Measurements from ENCODE around the gene GRID2.

DNA sequence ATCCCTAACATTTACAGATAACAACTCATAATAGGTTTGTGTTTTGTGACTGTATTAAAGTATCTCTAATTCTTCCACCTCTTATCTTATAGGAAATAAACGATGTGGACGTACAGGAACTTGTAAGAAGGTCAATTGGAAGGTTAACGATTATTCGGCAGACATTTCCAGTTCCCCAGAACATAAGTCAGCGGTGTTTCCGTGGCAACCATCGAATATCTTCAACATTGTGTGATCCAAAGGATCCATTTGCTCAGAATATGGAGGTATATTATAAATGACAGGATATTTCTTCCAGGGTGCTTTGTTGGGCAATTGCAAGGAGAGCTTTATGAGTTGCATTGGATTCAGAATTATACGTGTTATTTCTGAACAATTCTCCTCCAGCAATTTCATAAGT lies 912.9 kb downstream of the GRID2 start:
- no peak for TF ChIP-seq POLR2A (IDR thresholded peaks at IDR 0.05)
- TF ChIP-seq, protein P1, sequence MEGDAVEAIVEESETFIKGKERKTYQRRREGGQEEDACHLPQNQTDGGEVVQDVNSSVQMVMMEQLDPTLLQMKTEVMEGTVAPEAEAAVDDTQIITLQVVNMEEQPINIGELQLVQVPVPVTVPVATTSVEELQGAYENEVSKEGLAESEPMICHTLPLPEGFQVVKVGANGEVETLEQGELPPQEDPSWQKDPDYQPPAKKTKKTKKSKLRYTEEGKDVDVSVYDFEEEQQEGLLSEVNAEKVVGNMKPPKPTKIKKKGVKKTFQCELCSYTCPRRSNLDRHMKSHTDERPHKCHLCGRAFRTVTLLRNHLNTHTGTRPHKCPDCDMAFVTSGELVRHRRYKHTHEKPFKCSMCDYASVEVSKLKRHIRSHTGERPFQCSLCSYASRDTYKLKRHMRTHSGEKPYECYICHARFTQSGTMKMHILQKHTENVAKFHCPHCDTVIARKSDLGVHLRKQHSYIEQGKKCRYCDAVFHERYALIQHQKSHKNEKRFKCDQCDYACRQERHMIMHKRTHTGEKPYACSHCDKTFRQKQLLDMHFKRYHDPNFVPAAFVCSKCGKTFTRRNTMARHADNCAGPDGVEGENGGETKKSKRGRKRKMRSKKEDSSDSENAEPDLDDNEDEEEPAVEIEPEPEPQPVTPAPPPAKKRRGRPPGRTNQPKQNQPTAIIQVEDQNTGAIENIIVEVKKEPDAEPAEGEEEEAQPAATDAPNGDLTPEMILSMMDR (IDR thresholded peaks at IDR 0.05): no peak

All from tibial nerve (tissue), 3 donors.